WI38 (cell line): ENCODE results near the gene SLC29A3.

ENCODE experiments used
- H3K4me3 ChIP-seq: 2 replicates; pipeline ENCODE4 v1.5.1; 2011; ENCODE audit warnings: low read depth, mild to moderate bottlenecking, control low read depth, low read length
- TF ChIP-seq, protein P1 (sequence below): IDR thresholded peaks from 2 replicates; pipeline ENCODE4 v1.5.1; 2012; ENCODE audit warnings: low read depth, mild to moderate bottlenecking, control low read depth, low read length

The SLC29A3 gene

GRCh38 chr10:71370031-71370430 is 51.0 kb downstream of the SLC29A3 start:
- TF ChIP-seq, protein P1, sequence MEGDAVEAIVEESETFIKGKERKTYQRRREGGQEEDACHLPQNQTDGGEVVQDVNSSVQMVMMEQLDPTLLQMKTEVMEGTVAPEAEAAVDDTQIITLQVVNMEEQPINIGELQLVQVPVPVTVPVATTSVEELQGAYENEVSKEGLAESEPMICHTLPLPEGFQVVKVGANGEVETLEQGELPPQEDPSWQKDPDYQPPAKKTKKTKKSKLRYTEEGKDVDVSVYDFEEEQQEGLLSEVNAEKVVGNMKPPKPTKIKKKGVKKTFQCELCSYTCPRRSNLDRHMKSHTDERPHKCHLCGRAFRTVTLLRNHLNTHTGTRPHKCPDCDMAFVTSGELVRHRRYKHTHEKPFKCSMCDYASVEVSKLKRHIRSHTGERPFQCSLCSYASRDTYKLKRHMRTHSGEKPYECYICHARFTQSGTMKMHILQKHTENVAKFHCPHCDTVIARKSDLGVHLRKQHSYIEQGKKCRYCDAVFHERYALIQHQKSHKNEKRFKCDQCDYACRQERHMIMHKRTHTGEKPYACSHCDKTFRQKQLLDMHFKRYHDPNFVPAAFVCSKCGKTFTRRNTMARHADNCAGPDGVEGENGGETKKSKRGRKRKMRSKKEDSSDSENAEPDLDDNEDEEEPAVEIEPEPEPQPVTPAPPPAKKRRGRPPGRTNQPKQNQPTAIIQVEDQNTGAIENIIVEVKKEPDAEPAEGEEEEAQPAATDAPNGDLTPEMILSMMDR, result no peak
- no peak overlapping the region for H3K4me3 ChIP-seq

DNA sequence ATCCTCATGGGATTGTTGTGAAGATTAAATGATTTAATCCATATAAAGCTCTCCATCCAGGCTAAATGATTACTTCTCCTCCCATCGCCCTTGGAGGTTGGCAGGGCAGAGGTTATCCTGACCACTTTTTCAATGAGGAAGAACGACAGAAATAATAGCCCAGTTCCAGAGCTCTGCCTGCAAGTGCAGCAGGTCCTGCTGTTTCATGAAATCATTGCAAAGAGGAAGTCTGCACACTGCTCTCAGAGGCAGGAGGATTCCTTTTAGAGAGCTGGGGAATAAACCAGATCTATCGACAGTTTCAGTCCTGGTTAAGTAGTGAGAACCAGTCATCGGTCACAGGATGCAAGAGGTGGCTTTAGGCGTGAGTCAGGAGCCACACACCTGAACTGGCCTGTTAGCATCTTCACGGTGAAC is 52.7 kb downstream of the SLC29A3 start:
- H3K4me3 ChIP-seq, result no peak overlapping the region
- TF ChIP-seq, protein P1, result no peak

DNA sequence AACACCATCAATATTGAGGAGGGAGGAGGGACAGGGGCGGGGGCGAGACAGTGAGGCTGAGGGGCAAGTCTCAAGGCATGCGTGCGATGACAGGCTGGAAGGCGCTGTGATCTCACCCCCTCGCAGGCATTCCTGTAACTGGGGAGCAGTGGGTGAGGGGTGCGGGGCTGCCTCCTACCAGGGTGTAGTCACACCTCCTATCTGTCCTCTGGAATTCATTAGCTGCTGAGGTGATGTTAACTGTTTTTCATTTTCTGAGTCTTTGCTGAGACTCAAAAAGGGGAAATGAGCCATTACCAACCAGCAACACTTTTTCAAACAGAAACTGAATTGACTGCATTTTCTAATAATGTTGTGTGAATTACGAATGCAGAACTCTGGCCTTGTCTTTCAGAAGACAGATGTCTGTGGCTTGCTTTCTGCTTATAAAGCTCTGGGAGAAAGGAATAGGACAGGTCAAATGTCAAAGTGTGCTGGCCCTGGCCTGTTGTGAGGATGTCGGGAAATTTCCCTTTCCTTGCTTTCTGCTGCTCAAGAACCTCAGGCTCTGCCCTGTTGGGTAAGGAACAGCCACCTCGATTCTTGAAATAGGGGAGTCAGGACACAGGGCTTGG is 53.9 kb downstream of the SLC29A3 start:
- TF ChIP-seq, protein P1, result no peak
- H3K4me3 ChIP-seq, result no peak overlapping the region

DNA sequence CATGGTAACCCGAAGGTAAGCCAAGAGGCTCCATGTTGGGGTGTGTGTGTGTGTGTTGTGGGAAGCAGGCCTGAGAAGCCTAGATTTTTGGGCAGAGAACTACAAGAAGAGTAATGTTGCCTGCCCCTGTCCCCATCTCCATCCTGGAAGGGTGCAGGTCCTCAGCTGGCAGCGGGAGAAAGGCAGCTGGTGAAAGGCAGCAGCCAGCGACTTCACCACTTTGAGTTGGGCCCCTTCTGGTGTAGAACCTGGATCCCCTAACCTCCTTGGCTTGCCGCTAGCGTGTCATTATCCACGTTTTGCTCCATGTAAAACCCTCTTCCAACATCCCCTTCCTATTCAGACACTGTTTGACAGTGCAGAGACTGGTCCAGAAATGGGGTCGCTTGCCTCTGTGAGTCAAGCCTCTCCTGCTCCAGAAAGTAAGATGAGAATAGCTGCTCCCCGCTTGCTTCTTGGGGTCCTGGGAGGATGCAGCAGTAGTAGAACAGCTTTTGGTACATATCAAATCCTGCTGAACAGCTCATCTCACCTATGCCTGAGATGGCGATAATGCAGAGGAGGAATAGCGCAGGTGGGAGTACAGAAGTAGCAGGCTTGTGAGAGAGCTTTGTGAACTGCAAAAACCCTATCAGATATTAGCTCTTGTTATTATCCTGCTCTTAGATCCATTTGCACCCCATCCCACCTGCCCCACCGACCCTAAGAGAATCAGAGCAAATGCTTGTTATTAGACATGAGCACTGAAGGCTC is 55.6 kb downstream of the SLC29A3 start:
- TF ChIP-seq, protein P1, result no peak
- no peak overlapping the region for H3K4me3 ChIP-seq

DNA sequence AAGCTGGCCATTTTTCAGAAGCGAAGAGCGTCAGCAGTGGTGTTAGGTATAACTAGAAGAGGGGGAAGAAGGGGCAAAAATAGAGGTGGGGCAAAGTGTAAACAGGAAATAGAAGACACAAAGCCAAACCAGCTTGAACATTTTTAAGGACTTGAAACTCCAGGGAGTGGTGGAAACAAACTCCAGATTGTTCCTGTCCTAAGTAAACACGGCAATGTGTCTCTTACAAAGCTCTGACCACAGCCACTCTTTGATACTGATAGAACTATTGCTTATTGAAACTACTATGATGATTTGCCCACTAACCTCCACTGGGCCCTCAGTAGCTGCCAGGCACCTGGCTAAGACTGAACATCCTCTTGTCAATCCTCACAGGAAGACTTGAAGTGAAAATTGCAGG is 56.9 kb downstream of the SLC29A3 start:
- TF ChIP-seq, protein P1, result no peak
- H3K4me3 ChIP-seq, result no peak overlapping the region

- TF ChIP-seq, protein P1, result no peak
- H3K4me3 ChIP-seq, result no peak overlapping the region
Observed at GRCh38 chr10:71378336-71379117, 59.5 kb downstream of the SLC29A3 start.
